Activated naive CD4-positive, alpha-beta T cell treated with anti-CD3 and anti-CD28 coated beads, Interleukin-2, amount 50 U/mL, for 16 hours (primary cell): ENCODE measurements around the gene SYTL3.

Source experiments
- DNase-seq: peaks from one replicate; pipeline ENCODE4 v3.0.0-alpha.2; 2020

Gene SYTL3

GRCh38 chr6:158735009-158735408 is 85.2 kb downstream of the SYTL3 start:
- no peak for DNase-seq

GRCh38 chr6:158737082-158737709 is 87.3 kb downstream of the SYTL3 start:
- no peak for DNase-seq

- no peak for DNase-seq
Measured at GRCh38 chr6:158737710-158738615, 88.1 kb downstream of the SYTL3 start.

GRCh38 chr6:158739673-158740072 is 89.8 kb downstream of the SYTL3 start:
- DNase-seq = no peak

- no peak for DNase-seq
Measured at GRCh38 chr6:158743033-158743651, 93.3 kb downstream of the SYTL3 start.

GRCh38 chr6:158744986-158745430 is 95.2 kb downstream of the SYTL3 start:
- no peak for DNase-seq

GRCh38 chr6:158751224-158751623 is 101.4 kb downstream of the SYTL3 start:
- no peak for DNase-seq

GRCh38 chr6:158751921-158752320 is 102.1 kb downstream of the SYTL3 start:
- no peak for DNase-seq

- no peak for DNase-seq
Measured at GRCh38 chr6:158752613-158753012, 102.8 kb downstream of the SYTL3 start.

- DNase-seq = no peak
Measured at GRCh38 chr6:158753811-158754210, 104.0 kb downstream of the SYTL3 start.

GRCh38 chr6:158754738-158755137 is 104.9 kb downstream of the SYTL3 start:
- DNase-seq = no peak

- DNase-seq = no peak
Measured at GRCh38 chr6:158755636-158756035, 105.8 kb downstream of the SYTL3 start.

- DNase-seq = no peak
Measured at GRCh38 chr6:158756126-158756525, 106.3 kb downstream of the SYTL3 start.

- no peak for DNase-seq
Measured at GRCh38 chr6:158756977-158757752, 107.3 kb downstream of the SYTL3 start.

- DNase-seq = no peak
Measured at GRCh38 chr6:158757753-158758090, 107.9 kb downstream of the SYTL3 start.

- DNase-seq = no peak
Measured at GRCh38 chr6:158758451-158758860, 108.6 kb downstream of the SYTL3 start.

GRCh38 chr6:158758941-158759479 is 109.2 kb downstream of the SYTL3 start:
- DNase-seq = no peak

- DNase-seq = no peak
Measured at GRCh38 chr6:158759966-158760617, 110.2 kb downstream of the SYTL3 start.

GRCh38 chr6:158760618-158761250 is 110.9 kb downstream of the SYTL3 start:
- no peak for DNase-seq

- DNase-seq = no peak
Measured at GRCh38 chr6:158761746-158762145, 111.9 kb downstream of the SYTL3 start.

GRCh38 chr6:158762787-158763433 is 113.1 kb downstream of the SYTL3 start:
- DNase-seq = no peak
